CD4-positive, alpha-beta T cell treated with Interleukin-17A for 4 hours (primary cell): ENCODE measurements around the gene GRM8.
"Not testable (repeated sequence)": the region's sequence is repeated elsewhere in the genome, so short reads cannot be mapped to it uniquely, and the experiment has no call there.

Experiments used
- DNase-seq: peaks from one replicate; pipeline ENCODE4 v3.0.0-alpha.2; 2020; ENCODE audit warnings: mixed read lengths

Gene GRM8

DNA sequence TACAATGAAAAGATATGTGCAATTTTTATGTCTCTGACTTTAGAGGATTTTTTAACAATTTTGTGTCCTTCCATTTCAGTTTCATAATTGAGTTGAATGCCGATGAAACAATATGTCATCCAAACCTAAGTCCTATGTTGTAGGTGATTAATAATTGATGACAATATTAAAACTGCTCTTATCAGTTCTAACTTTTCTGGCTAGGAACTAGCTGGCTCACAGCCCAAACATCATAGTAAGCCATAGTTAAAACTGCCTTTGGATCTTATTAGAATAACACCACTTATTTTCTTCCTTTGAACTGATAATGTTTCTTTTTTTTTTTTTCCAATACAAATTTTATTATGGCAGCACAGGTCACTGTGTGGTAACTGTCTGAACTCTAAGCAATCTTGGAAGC is 230.9 kb downstream of the GRM8 start:
- DNase-seq = no peak

DNA sequence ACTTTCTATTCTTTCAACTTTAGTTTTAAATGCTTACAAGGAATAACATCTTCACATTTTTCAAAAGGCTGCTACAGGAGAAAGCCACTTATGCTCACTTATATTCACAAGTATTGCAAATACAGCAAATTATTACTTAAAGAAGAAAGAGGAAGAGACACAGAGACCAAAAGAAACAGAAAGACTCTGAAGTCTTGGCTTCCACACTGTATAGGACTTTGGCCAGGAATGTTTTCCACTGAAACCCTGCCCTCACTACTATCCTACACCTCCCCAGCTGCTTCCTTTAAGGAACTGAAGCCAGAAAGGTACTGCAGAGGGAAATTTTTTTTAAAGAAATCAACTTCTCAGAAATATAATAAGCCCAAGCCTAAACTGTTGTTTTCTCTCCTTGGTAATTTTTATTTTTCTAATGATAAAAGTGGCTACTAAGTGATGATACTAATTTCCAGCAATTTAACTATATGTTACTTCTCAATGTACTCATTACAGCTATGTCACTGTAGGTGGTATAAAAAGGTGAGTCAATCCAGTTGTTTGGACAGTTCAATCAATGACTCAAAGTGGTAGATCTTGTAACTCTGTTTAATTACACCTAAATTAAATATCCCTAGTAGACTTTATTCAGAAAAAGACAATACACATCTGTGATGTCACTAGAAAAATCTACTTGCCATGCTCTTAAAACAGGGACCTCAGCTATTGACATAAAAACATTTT is 231.6 kb downstream of the GRM8 start:
- DNase-seq = no peak

DNA sequence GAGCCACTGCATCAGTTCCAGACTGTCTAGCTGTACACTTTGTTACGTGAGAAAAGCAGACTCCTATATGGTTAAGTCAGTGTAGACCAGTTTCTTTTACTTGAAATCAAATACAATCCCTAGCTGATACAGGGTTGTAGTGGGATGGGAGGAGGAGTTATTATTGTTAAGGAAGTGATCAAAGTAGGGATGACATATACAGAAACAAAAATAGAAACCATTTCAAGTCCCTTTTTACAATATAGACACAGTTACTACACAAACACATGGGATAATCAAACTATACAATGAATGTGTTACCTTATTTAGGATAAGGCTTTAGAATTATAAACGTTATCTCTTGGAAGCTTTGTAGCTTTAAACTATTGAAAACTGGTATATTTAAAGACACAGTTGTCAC is 233.9 kb downstream of the GRM8 start:
- no peak for DNase-seq

DNA sequence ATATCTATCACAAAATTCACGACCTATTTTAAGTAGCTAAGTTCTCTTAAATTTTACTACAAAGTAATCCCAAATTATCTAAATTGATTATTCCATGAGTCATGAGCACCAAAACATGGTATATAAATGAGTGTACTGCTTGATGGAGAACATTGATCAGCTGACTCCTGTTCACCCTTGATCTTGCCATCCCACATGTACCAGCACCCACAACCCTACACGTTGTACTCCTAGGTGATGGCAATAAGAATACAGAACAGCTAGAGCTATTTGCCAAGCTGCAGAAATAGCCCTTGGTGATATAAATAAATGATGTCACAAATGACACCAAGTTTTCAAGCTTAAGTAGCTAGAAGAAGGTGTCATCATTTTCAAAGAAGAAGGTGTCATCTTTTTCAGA is 235.5 kb downstream of the GRM8 start:
- no peak for DNase-seq

DNA sequence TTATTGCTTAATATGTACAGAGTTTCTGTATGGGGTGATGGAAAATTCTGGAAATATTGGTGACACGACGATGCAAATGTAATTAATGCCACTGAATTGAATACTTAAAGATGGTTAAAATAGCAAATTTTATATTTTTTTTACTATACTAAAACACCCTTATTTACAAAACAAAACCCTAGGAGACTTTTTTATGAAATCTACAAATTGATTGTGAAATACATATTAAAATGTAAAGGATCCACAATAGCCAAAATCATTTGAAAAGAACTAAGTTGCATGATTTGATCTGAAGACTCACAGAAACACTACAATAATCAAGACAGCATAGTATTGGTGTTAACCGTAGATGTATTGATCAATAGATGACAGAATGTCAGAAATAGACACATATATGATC is 252.0 kb downstream of the GRM8 start:
- DNase-seq = no peak

DNA sequence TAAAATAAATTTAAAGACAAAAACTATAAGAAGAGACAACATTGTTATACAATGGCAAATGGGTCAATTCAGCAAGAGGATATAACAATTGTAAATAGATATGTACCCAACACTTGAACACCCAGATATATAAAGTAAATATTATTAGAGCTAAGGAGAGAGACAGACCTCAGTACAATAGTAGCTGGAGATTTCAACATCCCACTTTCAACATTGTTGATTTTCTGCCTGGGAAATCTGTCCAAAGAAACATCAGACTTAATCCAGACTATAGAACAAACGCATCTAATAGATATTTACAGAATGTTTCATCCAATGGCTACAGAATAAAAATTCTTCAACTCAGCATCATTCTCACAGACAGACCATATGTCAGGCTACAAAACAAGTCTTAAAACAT is 256.1 kb downstream of the GRM8 start:
- DNase-seq = no peak

DNA sequence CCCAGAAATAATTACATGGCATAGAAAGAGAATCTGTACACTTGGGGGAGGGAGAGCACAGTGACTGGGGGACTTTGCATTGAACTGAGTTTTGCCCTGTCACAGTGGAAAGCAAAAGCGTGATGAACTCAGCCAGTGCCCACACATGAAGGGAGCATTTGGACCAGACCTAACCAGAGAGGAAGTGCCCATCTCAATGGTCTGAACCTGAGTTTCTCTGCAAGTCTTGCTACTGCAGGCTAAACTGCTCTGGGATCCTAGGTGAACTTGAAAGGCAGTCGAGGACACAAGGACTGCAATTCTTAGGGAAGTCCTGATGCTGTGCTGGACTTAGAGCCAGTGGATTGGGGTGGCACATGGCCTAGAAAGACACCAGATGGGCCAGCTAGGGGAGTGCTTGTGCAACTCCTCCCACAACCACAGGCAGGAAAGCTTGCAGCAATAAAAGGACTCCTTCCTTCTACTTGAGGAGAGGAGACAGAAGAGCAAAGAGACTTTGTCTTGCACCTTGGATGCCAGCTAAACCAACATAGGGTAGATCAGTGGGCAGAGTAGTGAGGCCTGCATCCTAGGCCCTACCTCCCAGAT is 259.0 kb downstream of the GRM8 start:
- no peak for DNase-seq

DNA sequence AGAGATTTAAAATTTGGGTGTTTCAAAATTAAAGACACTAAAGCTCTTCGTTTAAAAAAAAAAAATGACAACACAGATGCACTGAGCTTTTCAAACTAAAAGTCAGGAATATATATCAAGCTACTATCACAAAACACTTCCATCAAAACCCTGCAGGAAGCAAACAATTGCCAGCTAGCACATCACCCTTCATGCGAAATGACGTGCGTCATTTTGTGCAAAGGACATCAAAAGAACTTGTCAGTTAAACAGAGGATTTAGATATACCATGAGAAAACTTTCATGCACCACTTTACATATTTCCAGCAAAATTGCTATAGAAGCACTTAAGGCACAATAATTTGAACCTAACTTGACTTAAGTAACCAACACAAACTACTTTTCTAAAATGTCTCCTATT is 264.7 kb downstream of the GRM8 start:
- DNase-seq = no peak

DNA sequence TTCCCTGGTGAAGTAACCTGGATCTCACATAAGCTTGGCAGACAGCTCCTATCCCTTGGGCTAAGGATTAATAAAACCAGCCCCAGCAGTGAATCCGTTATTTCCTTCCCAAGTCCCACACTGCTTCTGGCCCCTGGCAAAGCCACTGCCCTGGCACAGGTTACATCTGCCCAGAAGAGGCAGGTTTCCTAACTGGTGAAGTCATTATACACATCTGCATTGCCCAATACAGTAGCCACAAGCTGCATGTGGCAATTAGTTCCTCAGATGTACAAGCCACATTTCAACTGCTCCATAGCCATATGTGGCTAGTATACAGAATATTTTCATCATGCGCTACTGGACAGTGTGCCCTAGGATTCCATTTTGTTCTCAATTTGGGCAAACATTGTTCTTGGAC is 273.0 kb downstream of the GRM8 start:
- no peak for DNase-seq

DNA sequence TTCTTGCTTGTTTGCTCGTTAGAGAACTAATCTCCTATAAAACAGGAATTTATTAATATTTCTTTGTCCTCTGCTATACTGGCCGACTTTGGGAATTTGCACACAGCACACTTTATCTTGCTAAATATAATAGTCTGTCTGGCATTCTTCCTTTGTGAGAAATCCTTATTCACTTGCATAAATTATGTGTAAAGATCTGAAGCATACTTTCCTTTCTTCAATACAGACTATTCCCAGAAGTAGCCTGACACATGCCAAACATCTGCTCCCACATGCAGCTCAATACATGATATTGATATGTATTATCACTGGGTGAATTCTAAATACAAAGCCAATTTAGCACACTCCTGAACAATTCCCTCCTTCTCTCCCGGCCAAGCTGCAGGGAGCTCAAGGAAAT is 273.9 kb downstream of the GRM8 start:
- DNase-seq = no peak

DNA sequence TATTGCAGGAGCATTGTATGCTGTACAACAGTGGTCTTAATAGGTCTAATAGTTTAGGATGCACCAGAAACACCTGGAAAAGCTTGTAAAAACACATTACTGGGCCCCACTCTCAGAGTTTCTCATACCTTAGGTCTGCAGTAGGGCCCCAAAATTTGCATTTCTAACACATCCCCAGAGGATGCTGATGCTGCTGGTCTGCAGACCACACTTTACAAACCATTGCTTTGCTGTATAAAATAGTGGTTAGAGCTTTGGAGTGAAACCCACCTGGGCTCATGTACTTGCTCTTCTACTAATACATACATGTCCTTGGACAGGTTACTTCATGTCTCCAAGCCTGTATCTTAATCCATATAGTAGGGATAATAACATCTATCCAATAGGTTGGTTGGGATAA is 279.7 kb downstream of the GRM8 start:
- DNase-seq = no peak

DNA sequence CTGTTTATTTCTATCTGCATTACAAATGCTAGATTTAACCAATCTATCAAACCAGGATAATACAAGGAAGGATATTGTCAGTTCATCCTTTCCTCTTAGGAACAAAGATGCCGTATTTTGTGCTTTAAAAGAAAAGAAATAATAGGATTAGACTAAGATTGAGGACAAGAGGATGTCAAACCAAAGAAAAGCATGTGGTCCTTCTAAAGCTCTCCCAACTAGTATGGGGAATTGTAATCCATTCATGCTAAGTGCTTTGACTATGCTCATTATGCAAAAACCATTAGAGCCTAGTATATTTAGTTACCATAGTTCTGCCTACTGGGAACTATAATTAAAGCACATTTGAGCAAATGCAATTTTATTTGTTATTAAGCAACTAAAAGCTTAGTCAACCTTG is 280.2 kb downstream of the GRM8 start:
- DNase-seq = no peak

DNA sequence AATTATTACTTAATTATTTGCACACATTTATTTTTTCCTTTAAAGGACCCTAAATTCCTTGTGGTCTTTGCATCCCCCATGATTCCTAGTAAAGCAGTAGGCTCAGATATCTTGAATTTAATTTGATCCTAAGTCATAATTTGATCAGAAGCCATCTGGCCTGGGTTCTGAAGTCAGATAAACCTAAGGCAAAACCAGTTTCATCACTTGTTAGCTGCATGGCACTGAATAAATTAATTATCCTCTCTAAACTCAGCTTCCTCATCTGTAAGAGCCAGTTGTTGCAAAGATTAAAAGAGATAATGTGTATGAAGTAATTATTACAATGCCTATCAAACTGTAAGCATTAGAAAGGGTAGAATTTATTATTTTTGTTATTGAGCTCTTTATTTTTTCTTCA is 293.1 kb downstream of the GRM8 start:
- DNase-seq = no peak

DNA sequence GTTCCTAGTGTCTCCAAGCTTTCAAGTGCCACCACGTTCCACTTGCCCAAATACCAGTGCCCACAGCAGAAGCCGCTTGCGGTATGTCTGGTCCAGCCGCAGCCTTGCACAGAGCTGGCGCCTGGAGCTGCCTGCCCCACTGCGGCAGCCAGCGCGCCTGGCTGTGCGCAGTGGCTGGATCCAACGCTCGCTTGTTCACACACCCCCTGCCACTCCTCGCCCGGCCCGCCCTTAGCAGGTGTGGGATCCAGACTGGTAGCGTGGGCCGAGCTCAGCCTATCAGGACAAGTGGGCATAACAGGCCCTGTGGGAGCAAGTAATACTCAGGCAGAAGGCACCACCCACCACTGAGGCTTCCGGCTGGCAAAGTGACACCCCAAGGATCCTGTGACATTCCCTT is 294.4 kb downstream of the GRM8 start:
- no peak for DNase-seq

DNA sequence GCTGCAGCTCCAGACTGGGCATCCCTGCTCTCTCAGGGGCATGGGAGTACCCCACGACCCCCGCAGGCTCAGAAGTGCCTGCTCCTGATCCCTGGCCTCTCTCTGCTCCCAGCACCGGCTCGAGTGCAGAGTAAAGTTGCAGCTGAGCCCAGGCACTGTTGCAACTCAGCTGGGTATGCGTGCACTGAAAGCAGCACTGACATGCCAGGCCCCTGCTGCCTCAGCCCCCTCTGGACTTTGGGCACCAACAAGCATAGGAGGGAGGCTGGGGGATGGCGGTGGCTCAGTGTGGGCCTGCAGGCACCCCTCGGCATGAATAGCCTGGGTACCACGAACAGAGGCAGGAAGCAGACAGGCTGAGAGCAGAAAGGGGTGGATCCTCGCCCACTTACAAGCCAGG is 295.3 kb downstream of the GRM8 start:
- no peak for DNase-seq

DNA sequence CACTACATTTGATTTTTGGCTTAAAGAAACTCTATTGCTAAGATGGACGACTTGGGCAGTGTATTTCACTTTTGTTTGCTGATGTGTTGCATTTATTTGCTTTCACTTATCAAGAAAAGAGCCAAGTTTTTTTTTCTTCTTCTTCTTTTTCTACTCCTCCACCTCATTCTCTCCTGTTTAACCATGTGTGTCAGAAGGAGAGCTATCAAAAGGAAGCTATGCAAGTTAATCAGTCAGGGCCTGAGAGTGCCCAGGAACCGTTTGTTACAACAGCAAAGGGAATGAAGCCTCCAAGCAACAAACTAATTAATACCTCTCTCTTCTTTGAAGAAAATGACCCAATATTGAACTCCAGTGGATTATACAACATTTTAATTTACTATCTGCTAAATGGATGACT is 299.3 kb downstream of the GRM8 start:
- DNase-seq = no peak

DNA sequence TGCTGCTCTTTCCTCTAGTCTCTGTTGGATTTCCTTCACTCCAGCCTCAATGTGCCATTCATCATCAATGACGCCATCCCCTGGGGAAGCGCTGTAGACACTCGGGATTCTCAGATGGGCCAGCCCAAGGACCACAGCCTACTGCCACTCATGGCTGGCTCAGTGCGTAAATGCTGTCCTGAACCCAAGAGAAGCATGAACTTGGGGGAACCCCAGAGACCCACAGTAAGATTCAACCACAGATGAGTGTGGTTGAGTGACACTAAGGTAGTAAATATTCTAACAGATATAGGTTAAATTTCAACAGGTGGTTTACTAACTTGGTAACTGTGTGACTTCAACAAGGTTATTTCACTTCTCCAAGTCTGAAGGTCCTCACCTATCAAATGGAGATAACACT is 304.1 kb downstream of the GRM8 start:
- DNase-seq = no peak

DNA sequence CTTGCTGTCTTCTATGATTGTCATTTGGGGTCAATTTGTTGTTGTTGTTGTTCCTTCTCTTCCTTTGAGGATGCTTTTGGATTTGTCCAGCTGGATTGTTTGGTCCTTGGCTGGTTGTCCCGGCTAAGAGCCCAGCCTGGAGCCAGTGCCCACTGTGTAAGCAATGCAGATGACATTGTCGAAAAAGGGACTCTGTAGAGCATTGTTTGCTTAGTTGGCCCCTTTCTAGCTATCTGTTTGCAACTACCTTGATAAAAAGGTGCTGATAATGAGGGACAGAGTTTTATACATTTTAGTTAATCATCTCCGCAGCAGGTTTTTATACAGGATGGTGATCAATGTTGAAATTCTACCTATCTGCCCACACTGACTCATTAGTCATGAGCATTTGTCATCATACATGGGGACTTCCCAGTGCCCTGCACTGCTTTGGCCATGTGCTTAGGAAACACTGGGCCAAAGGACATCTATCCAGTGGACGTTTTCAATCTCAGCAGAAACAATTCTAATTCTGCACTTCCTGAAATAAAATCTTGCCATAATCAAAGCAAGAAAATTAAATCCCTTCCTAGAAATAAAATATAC is 311.9 kb downstream of the GRM8 start:
- no peak for DNase-seq

DNA sequence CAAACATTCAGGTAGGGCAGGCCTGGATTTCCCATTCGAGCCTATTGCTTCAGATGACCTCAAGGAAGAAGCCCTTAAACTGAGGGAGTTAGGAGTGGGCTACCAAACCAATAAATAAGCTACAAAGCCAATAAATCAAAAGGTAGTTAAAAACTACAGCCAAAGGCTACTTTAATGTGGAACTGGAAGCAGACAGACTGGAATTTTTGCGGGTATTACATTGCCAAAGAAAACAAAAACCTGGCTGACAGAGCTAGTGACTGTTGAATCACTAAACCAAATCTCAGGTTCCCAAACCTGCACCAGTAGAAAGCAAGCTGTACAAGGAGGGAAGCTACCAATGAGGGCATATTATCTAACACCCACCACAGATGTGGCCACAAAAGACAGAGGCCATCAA is 315.6 kb downstream of the GRM8 start:
- DNase-seq = no peak

DNA sequence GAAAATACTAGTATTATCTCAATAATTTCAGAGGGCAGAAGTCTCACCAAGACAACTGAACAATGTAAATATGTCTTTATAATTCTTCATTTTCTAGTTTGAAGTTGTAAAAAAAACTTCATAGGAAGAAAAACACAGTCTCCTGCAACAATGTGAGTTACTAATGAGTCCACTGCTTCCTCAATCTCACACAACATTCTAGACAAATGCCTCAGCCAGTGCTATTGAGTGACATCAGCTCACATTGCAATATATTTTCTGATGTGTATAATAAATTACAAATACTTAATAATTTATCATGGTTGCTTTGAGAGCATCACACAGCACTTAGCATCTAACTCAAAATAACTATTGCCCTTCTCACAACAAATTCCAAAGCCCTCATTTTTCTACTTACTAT is 321.2 kb downstream of the GRM8 start:
- no peak for DNase-seq

DNA sequence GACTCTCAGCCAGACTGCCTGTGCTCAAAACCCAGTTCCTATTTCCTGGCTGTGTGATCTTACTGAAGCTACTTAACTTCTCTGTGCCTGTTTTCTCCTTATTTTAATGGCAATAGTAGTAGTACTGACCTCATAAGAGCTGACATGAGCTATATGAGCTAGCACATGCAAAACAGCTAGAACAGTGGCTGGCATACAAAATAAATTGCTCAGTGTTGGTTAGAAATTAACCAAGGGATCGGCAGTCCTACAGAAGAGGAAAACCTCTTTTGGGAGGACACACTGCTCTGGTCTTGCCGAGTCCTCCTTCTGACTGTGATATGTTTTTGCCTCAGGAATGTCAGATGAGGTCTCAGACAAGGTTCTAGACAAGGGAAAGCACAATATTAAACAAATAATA is 322.6 kb downstream of the GRM8 start:
- no peak for DNase-seq

DNA sequence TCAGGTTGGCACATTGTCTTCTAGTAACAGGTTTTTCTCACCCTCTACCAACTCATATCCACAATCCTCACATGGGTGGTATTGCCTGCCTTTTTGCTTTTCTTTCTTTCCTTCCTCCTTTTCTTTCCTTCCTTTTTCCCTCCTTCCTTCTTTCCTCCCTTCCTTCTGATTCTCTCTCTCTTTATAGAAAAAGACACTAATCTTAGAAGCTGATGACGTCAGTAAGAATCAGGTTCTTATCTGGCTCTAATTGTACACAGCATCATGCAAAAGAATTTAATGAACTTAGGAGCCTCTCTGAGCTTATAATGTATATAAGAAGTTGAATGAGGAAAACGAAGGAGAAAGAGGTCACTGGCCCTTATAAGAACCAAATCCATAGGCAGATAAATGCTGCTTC is 328.3 kb downstream of the GRM8 start:
- no peak for DNase-seq

DNA sequence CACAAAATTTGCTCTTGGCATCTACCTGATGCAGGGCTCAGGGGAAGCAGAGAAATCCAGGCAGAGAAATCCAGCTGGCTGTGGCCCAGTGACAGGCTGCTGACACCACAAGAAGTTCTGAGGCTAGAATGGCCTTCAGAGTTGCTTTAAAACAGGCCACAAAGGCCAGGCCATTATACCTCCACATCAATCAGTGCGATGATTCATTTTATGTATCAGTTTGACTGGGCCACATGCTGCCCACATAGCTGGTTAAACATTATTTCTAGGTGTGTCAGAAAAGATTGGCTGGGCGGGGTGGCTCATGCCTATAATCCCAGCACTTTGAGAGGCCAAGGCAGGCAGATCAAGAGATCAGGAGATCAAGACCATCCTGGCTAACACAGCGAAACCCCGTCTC is 341.1 kb downstream of the GRM8 start:
- DNase-seq = not testable (repeated sequence)

DNA sequence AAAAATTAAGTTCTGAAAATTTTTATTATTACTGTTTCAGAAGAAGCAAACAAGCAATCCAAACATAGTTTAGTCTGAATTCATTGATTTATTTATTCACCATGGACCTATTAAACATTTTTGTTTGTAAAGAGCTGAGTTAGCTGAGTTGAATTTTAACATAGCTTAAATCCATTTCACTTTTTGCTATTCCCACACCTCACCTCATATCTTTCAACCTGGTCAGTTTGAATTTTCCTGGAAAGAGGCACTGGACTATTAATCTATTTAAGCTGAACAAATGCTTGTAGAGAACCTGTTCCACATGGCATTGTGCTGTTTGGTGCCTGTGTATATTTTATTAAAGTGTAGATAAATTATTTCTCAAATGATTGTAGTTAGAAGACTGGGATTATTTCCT is 344.2 kb downstream of the GRM8 start:
- not testable (repeated sequence) for DNase-seq

DNA sequence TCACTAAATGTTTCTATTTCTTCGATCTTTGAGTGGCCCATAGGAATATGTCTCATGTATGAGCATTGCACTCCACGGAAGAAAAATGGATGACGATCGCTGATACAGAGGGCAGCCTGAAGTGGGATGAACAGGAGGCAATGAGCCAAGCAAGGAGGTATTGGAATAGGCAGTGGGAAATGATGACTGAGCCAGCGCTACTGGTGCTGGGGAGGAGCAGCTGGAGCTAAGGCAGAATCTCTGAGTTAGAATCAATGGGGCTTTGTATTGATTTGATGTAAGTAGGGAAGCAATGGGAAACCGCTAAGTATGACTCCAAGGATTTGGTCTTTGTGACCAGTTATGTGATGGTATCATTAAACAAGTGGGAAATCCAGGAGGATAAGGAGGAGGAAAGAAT is 345.1 kb downstream of the GRM8 start:
- DNase-seq = not testable (repeated sequence)
